ENCODE measurements around the gene NEK1.

Gene NEK1

GRCh38 chr4:169611991-169612870, at the start of gene NEK1:
Gene NEK1 (minus strand): TSS chr4:169612583. CDS start chr4:169602630, 9,953 bp downstream.
- peak; percentile 91 for DNase-seq (ENCODE audit: low spot score)

GRCh38 chr4:169661761-169662160, 49.4 kb upstream of the NEK1 start:
- peak; percentile 8 for DNase-seq (ENCODE audit: low spot score)

- peak; percentile 29 for DNase-seq (ENCODE audit: low spot score)
Observed at GRCh38 chr4:169660929-169661328, 48.5 kb upstream of the NEK1 start.

GRCh38 chr4:169659716-169660670, 47.6 kb upstream of the NEK1 start:
- DNase-seq (ENCODE audit: low spot score): peak; percentile 97

GRCh38 chr4:169658975-169659715, 46.8 kb upstream of the NEK1 start:
- no peak for DNase-seq (ENCODE audit: low spot score)

GRCh38 chr4:169658196-169658595, 45.8 kb upstream of the NEK1 start:
- no peak for DNase-seq (ENCODE audit: low spot score)

GRCh38 chr4:169657470-169658107, 45.2 kb upstream of the NEK1 start:
- DNase-seq (ENCODE audit: low spot score): no peak

- no peak for DNase-seq (ENCODE audit: low spot score)
Observed at GRCh38 chr4:169655401-169655800, 43.0 kb upstream of the NEK1 start.

GRCh38 chr4:169652535-169652934, 40.2 kb upstream of the NEK1 start:
- DNase-seq (ENCODE audit: low spot score): no peak

GRCh38 chr4:169650227-169650936, 38.0 kb upstream of the NEK1 start:
- no peak for DNase-seq (ENCODE audit: low spot score)

GRCh38 chr4:169649545-169650226, 37.3 kb upstream of the NEK1 start:
- DNase-seq (ENCODE audit: low spot score): no peak

GRCh38 chr4:169645627-169646026, 33.2 kb upstream of the NEK1 start:
- no peak for DNase-seq (ENCODE audit: low spot score)

GRCh38 chr4:169644802-169645201, 32.4 kb upstream of the NEK1 start:
- no peak for DNase-seq (ENCODE audit: low spot score)

GRCh38 chr4:169640261-169640870, 28.0 kb upstream of the NEK1 start:
- DNase-seq (ENCODE audit: low spot score): no peak

GRCh38 chr4:169634975-169635374, 22.6 kb upstream of the NEK1 start:
- DNase-seq (ENCODE audit: low spot score): no peak

- no peak for DNase-seq (ENCODE audit: low spot score)
Observed at GRCh38 chr4:169632896-169633295, 20.5 kb upstream of the NEK1 start.

GRCh38 chr4:169630069-169630468, 17.7 kb upstream of the NEK1 start:
- no peak for DNase-seq (ENCODE audit: low spot score)

- DNase-seq (ENCODE audit: low spot score): no peak
Observed at GRCh38 chr4:169628579-169628978, 16.2 kb upstream of the NEK1 start.

GRCh38 chr4:169627307-169627706, 14.9 kb upstream of the NEK1 start:
- no peak for DNase-seq (ENCODE audit: low spot score)
